HUES64 (cell line): ENCODE measurements around the gene CCSER2.

ENCODE experiments used
- H3K27ac ChIP-seq: 2 replicates; pipeline ENCODE4 v1.7.0; 2013; ENCODE audit warnings: low read depth, low read length, inconsistent platforms
- H3K27me3 ChIP-seq: 2 replicates; pipeline ENCODE4 v1.6.1; 2013; ENCODE audit warnings: mild to moderate bottlenecking, low read length; ENCODE audit not compliant: insufficient read depth
- H3K36me3 ChIP-seq: 2 replicates; pipeline ENCODE4 v1.6.1; 2013; ENCODE audit warnings: mild to moderate bottlenecking, low read length; ENCODE audit not compliant: insufficient read depth
- H3K4me1 ChIP-seq: 2 replicates; pipeline ENCODE4 v1.6.1; 2013; ENCODE audit warnings: mild to moderate bottlenecking, low read length, moderate library complexity; ENCODE audit not compliant: insufficient read depth
- H3K4me3 ChIP-seq: 2 replicates; pipeline ENCODE4 v1.5.1; 2013; ENCODE audit warnings: mild to moderate bottlenecking, low read length, moderate library complexity
- H3K9ac ChIP-seq: 2 replicates; pipeline ENCODE4 v1.6.1; 2013; ENCODE audit warnings: mild to moderate bottlenecking, low read depth, low read length
- H3K9me3 ChIP-seq: 2 replicates; pipeline ENCODE4 v1.6.1; 2013; ENCODE audit warnings: low read depth, low read length; ENCODE audit not compliant: insufficient read depth
- WGBS: fragments of 150-250, 120-280 bp; methylation state at CpG from one replicate; pipeline ENCODE4 v1.1.7; 2013; ENCODE audit warnings: missing lambda C conversion rate; 5-methylcytosine and 5-hydroxymethylcytosine counted together

CCSER2 gene

GRCh38 chr10:84348447-84348846 lies 20.1 kb downstream of the CCSER2 start:
- peaks cover 8% of the 10 kb centered on the region for H3K4me1 ChIP-seq
- H3K9me3 ChIP-seq: peaks cover 2% of the 10 kb centered on the region; the same call in 1 of the 2 replicates
- H3K9ac ChIP-seq: no peak overlapping the region
- no CpG with 5 or more reads among the region's 4 CpGs for WGBS
- H3K4me3 ChIP-seq: no peak overlapping the region
- no peaks in the 10 kb centered on the region for H3K36me3 ChIP-seq
- H3K27ac ChIP-seq: no peak overlapping the region
- no peaks in the 10 kb centered on the region for H3K27me3 ChIP-seq

- 95% methylated on average over 2 of the region's 2 CpGs for WGBS
- no peak overlapping the region for H3K9ac ChIP-seq
- H3K36me3 ChIP-seq: no peaks in the 10 kb centered on the region
- no peak overlapping the region for H3K4me3 ChIP-seq
- peaks cover 10% of the 10 kb centered on the region for H3K4me1 ChIP-seq
- no peaks in the 10 kb centered on the region for H3K27me3 ChIP-seq
- H3K9me3 ChIP-seq: peaks cover 2% of the 10 kb centered on the region; the same call in 1 of the 2 replicates
- H3K27ac ChIP-seq: no peak overlapping the region
Observed at GRCh38 chr10:84348860-84349259, 20.5 kb downstream of the CCSER2 start.

GRCh38 chr10:84352251-84352842 lies 24.0 kb downstream of the CCSER2 start:
- no peak overlapping the region for H3K9ac ChIP-seq
- 75% methylated on average over 7 of the region's 7 CpGs for WGBS
- H3K27me3 ChIP-seq: no peaks in the 10 kb centered on the region
- no peak overlapping the region for H3K4me3 ChIP-seq
- H3K4me1 ChIP-seq: peaks cover 25% of the 10 kb centered on the region
- no peaks in the 10 kb centered on the region for H3K36me3 ChIP-seq
- no peaks in the 10 kb centered on the region for H3K9me3 ChIP-seq
- no peak overlapping the region for H3K27ac ChIP-seq

- Histone ChIP-seq H3K4me1 (peaks cover 25% of the 10 kb centered on the region), H3K27ac (no peak overlapping the region), H3K9me3 (no peaks in the 10 kb centered on the region), H3K36me3 (no peaks in the 10 kb centered on the region), H3K27me3 (no peaks in the 10 kb centered on the region), H3K9ac (no peak overlapping the region), H3K4me3 (no peak overlapping the region)
- 83% methylated on average over 11 of the region's 11 CpGs for WGBS
Observed at GRCh38 chr10:84353052-84353803, 24.8 kb downstream of the CCSER2 start.

- Histone ChIP-seq H3K9ac (0 out of 2 replicates have a peak overlapping the region, but pooled peaks have one; percentile 23), H3K4me3 (no peak overlapping the region), H3K27me3 (no peaks in the 10 kb centered on the region), H3K9me3 (no peaks in the 10 kb centered on the region), H3K27ac (no peak overlapping the region), H3K36me3 (no peaks in the 10 kb centered on the region), H3K4me1 (peaks cover 25% of the 10 kb centered on the region)
- 91% methylated on average over 4 of the region's 4 CpGs for WGBS
Observed at GRCh38 chr10:84354623-84355022, 26.2 kb downstream of the CCSER2 start.

- no peaks in the 10 kb centered on the region for H3K36me3 ChIP-seq
- H3K27me3 ChIP-seq: no peaks in the 10 kb centered on the region
- H3K4me1 ChIP-seq: peaks cover 25% of the 10 kb centered on the region
- 0 out of 2 replicates have a peak overlapping the region, but pooled peaks have one; percentile 23 for H3K9ac ChIP-seq
- WGBS: 85% methylated on average over 2 of the region's 2 CpGs
- H3K27ac ChIP-seq: no peak overlapping the region
- no peaks in the 10 kb centered on the region for H3K9me3 ChIP-seq
- no peak overlapping the region for H3K4me3 ChIP-seq
Observed at GRCh38 chr10:84355106-84355505, 26.7 kb downstream of the CCSER2 start.

GRCh38 chr10:84356928-84357327 lies 28.5 kb downstream of the CCSER2 start:
- Histone ChIP-seq H3K9ac (no peak overlapping the region), H3K27ac (no peak overlapping the region), H3K36me3 (no peaks in the 10 kb centered on the region), H3K4me3 (no peak overlapping the region), H3K9me3 (no peaks in the 10 kb centered on the region), H3K27me3 (no peaks in the 10 kb centered on the region), H3K4me1 (peaks cover 35% of the 10 kb centered on the region)
- 83% methylated on average over 2 of the region's 2 CpGs for WGBS

GRCh38 chr10:84358743-84359142 lies 30.4 kb downstream of the CCSER2 start:
- Histone ChIP-seq H3K4me3 (no peak overlapping the region), H3K36me3 (no peaks in the 10 kb centered on the region), H3K4me1 (peaks cover 24% of the 10 kb centered on the region), H3K27ac (no peak overlapping the region), H3K9ac (no peak overlapping the region), H3K27me3 (no peaks in the 10 kb centered on the region), H3K9me3 (no peaks in the 10 kb centered on the region)
- 94% methylated on average over 1 of the region's 1 CpG for WGBS

GRCh38 chr10:84360637-84361365 lies 32.4 kb downstream of the CCSER2 start:
- no peaks in the 10 kb centered on the region for H3K9me3 ChIP-seq
- no peak overlapping the region for H3K27ac ChIP-seq
- peaks cover 10% of the 10 kb centered on the region for H3K4me1 ChIP-seq
- peak overlapping the region; percentile 29; the same call in 1 of the 2 replicates for H3K9ac ChIP-seq
- WGBS: 77% methylated on average over 6 of the region's 6 CpGs
- no peaks in the 10 kb centered on the region for H3K27me3 ChIP-seq
- no peak overlapping the region for H3K4me3 ChIP-seq
- H3K36me3 ChIP-seq: no peaks in the 10 kb centered on the region

- 100% methylated on average over 5 of the region's 5 CpGs for WGBS
- H3K4me3 ChIP-seq: no peak overlapping the region
- no peak overlapping the region for H3K27ac ChIP-seq
- no peaks in the 10 kb centered on the region for H3K36me3 ChIP-seq
- H3K9ac ChIP-seq: no peak overlapping the region
- no peaks in the 10 kb centered on the region for H3K27me3 ChIP-seq
- peaks cover 20% of the 10 kb centered on the region for H3K4me1 ChIP-seq
- no peaks in the 10 kb centered on the region for H3K9me3 ChIP-seq
Observed at GRCh38 chr10:84365335-84365881, 37.0 kb downstream of the CCSER2 start.

GRCh38 chr10:84366041-84366440 lies 37.7 kb downstream of the CCSER2 start:
- no peak overlapping the region for H3K27ac ChIP-seq
- 93% methylated on average over 4 of the region's 4 CpGs for WGBS
- H3K9ac ChIP-seq: no peak overlapping the region
- H3K27me3 ChIP-seq: no peaks in the 10 kb centered on the region
- H3K36me3 ChIP-seq: peaks cover 3% of the 10 kb centered on the region
- no peak overlapping the region for H3K4me3 ChIP-seq
- no peaks in the 10 kb centered on the region for H3K9me3 ChIP-seq
- peaks cover 13% of the 10 kb centered on the region for H3K4me1 ChIP-seq
